ENCODE results near the gene PLA2G5.

- no peak for TF ChIP-seq ZNF326 (CRISPR knock-in tag; IDR thresholded peaks at IDR 0.05; ENCODE audit: borderline replicate concordance)
- no peak for TF ChIP-seq CTCF (CRISPR knock-in tag; IDR thresholded peaks at IDR 0.05)
- no peak for TF ChIP-seq SP2 (CRISPR knock-in tag; IDR thresholded peaks at IDR 0.05)
- TF ChIP-seq NR2C2 (CRISPR knock-in tag; IDR thresholded peaks at IDR 0.05; ENCODE audit: borderline replicate concordance) = no peak
- no peak for TF ChIP-seq MTA1 (CRISPR knock-in tag; IDR thresholded peaks at IDR 0.05; ENCODE audit: borderline replicate concordance)
Observed at GRCh38 chr1:20071416-20071815, 1.4 kb downstream of the PLA2G5 start.
